Heart left ventricle (tissue), 16 donors: Measurements from ENCODE around the gene AKAP8. TPM values are rescaled to one million over a fixed set of nuclear protein-coding genes. Genes with fewer than 3 reads are reported as not detected.
A peak's percentile ranks its signal among the peaks of the same experiment; 100 is the strongest.

Experiments
- ATAC-seq, 4 donors: fragments of 200-7000 bp; cut with Tn5 transposase; one replicate each; pipeline ENCODE4 v1.9.1; 2020 to 2022; ENCODE audit warnings: moderate library complexity in 4 of 4, mild to moderate bottlenecking in 3 of 4, moderate number of reproducible peaks in 1 of 4
- DNase-seq, 5 donors: peaks; one replicate each; pipeline ENCODE4 v3.0.0-alpha.2; 2020
- H3K27ac ChIP-seq, 12 donors: fragments of 200-600 bp; sonication (generic) in 4 of 12; one replicate each; pipeline versions ENCODE4 v1.5.0 to v1.8.0; 2016 to 2022; ENCODE audit warnings: mild to moderate bottlenecking in 2 of 12
- H3K27me3 ChIP-seq, 9 donors: fragments of 200-600 bp; sonication (generic) in 2 of 9; one replicate each; pipeline versions ENCODE4 v1.5.1 to v1.8.0; 2016 to 2022; ENCODE audit warnings: mild to moderate bottlenecking in 3 of 9
- H3K36me3 ChIP-seq, 9 donors: fragments of 200-600 bp; sonication (generic) in 2 of 9; one replicate each; pipeline versions ENCODE4 v1.5.0 to v1.8.0; 2018 to 2022; ENCODE audit warnings: mild to moderate bottlenecking in 2 of 9
- H3K4me1 ChIP-seq, 12 donors: fragments of 200-600 bp; sonication (generic) in 4 of 12; one replicate each; pipeline versions ENCODE4 v1.5.0 to v1.8.0; 2016 to 2022; ENCODE audit warnings: mild to moderate bottlenecking in 3 of 12
- H3K4me3 ChIP-seq, 12 donors: fragments of 200-600 bp; sonication (generic) in 4 of 12; one replicate each; pipeline versions ENCODE4 v1.5.0 to v1.8.0; 2017 to 2022; ENCODE audit warnings: mild to moderate bottlenecking in 9 of 12, moderate library complexity in 4 of 12
- H3K9me3 ChIP-seq, 12 donors: fragments of 200-600 bp; sonication (generic) in 4 of 12; one replicate each; pipeline versions ENCODE4 v1.5.0 to v1.8.0; 2016 to 2022; ENCODE audit warnings: mild to moderate bottlenecking in 1 of 12
- POLR2A ChIP-seq, 2 donors: fragments of 450-650 bp; IDR thresholded peaks; one replicate each; pipeline ENCODE4 v1.6.1; 2017; ENCODE audit warnings: antibody characterized with exemption in 2 of 2, mild to moderate bottlenecking in 2 of 2, moderate library complexity in 2 of 2
- WGBS, 4 donors: extraction: QIAGEN DNeasy Blood & Tissue Kit in 2 of 4; methylation state at CpG; one replicate each; pipeline versions ENCODE4 v1.1.5 to v1.1.7; 2013 to 2018; 5-methylcytosine and 5-hydroxymethylcytosine counted together
- intact Hi-C, 10 donors: fragments of 100-400 bp; cut with DNase I; formaldehyde crosslinking; loops; one replicate each; pipeline versions ENCODE4 v1.11.1 to v1.14.2; 2022
- polyA plus RNA-seq, 2 donors: library from polyadenylated mRNA; stranded (reverse); fragments of 200-250 nt; gene quantifications; one replicate each; pipeline ENCODE4 v1.2.3, GENCODE V29; 2013
- total RNA-seq, 9 donors: library from RNA; depleted of rRNA in 2 of 9; stranded (reverse); fragments of >200 nt in 2 of 9; fragmentation: NEBNext Ultra II Directional in 3 of 9; extraction: Animal tissue kit (Norgen Biotek cat#: 25700) in 3 of 9; gene quantifications; one replicate each; pipeline versions ENCODE4 v1.1.0 to v1.2.4, GENCODE V29; 2016 to 2023
- TF ChIP-seq, protein P1 (sequence below), 12 donors: fragments of 200-600 bp; sonication (generic) in 4 of 12; IDR thresholded peaks; one replicate each; pipeline versions ENCODE4 v1.5.0 to v1.8.0; 2018 to 2022; ENCODE audit warnings: antibody characterized with exemption in 12 of 12, mild to moderate bottlenecking in 5 of 12
- donor health status: ischemic (EF 13 %, LVEDD 7.1; RV severe dilation, severe dysfunction).
- donor health status: healthy with polysubstance abuse.
- donor health status: DM: no; HTN: yes; CAD: no.
- donor health status: DM: no; HTN: no; CAD: no.
- donor health status: ischemic (EF 25% LVEDD 6.9; RV normal size, moderate dysfunction).
- donor health status: ischemic (EF 25% LVEDD 5.7; RV mildly dilated, moderate dysfunction).
- donor health status: healthy.
- donor health status: DM: yes; HTN: yes; CAD: no.
- donor health status: ischemic (EF 35%, LVEDD 5.7; RV mildly dilated, moderate dysfunction).
- donor health status: nonischemic (EF 11% LVEDD 7.7; RV severe dilation, severe dysfunction).
- donor health status: DM: yes; HTN: yes; CAD: no.
- donor health status: PGD.
- donor health status: ischemic (EF 29% LVEDD 5.4; RV normal size, mild dysfunction).
- donor health status: nonischemic (EF 23%, LVEDD 6.1; RV moderate dilation, normal function).

The AKAP8 gene
- total and polyA plus RNA-seq, 11 donors: 9.6 to 24.8 (median 18.8) TPM

DNA sequence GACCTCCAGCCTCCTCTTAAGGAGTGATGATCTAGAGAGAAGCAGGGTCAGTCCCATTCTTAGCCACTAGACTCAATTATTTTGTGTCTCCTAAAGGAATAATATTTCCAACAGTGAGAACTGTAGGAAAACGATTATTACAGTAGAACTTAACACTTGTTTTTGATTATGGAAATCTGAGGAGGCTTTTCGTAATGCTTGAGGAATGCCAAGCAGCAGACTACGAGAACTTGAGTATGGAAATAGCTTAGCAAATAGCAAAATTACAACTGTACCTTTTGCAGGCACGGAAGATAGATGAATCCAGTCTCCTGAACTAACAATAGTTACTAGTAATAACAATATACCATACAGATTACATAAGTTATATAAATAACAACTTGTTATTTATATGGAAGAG lies 59.5 kb downstream of the AKAP8 start:
- intact Hi-C loops: loop anchor here in 1 of 10 donors (5.0 kb wide), 1 partner anchor 38 kb away; no protein-coding TSS in a partner anchor
- Histone ChIP-seq H3K27ac (peak overlapping the region in 5 of 12 donors; percentile 11 to 33 (median 21)), H3K4me1 (peaks cover 23 to 100% (median 95%) of the 10 kb centered on the region in 12 donors), H3K27me3 (no peaks in the 10 kb centered on the region), H3K36me3 (peaks cover 0 to 3% (median 0%) of the 10 kb centered on the region in 9 donors), H3K4me3 (no peak overlapping the region), H3K9me3 (no peaks in the 10 kb centered on the region)
- no peak for TF ChIP-seq POLR2A (IDR thresholded peaks at IDR 0.05)
- TF ChIP-seq, protein P1, sequence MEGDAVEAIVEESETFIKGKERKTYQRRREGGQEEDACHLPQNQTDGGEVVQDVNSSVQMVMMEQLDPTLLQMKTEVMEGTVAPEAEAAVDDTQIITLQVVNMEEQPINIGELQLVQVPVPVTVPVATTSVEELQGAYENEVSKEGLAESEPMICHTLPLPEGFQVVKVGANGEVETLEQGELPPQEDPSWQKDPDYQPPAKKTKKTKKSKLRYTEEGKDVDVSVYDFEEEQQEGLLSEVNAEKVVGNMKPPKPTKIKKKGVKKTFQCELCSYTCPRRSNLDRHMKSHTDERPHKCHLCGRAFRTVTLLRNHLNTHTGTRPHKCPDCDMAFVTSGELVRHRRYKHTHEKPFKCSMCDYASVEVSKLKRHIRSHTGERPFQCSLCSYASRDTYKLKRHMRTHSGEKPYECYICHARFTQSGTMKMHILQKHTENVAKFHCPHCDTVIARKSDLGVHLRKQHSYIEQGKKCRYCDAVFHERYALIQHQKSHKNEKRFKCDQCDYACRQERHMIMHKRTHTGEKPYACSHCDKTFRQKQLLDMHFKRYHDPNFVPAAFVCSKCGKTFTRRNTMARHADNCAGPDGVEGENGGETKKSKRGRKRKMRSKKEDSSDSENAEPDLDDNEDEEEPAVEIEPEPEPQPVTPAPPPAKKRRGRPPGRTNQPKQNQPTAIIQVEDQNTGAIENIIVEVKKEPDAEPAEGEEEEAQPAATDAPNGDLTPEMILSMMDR (IDR thresholded peaks at IDR 0.05): no peak
- DNase-seq (no peak), ATAC-seq (no peak)
- WGBS, 4 donors: 32 to 39% (median 37%) methylated on average over 4 of the region's 4 CpGs

DNA sequence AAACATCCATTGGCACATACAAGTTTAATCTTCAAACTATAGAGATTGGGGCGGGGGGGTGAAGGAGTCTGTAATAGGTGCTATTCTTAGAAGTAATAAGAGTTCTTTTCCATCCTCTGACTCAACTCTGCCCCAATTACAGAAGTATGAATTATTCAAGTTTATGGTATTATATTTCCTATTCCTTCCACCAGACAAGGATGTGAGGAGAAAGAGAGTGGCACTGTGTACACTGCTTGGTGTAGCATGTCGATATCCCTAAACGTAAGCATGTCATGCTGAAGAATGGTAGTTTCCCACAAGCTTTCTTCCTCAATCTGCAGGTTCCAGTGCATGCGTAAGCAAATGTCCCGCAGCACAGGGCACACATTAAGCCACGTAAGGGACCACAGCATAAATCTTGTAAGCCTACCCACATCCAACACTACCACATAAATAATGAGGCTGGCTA lies 61.3 kb downstream of the AKAP8 start:
- no peak for DNase-seq
- no peaks in the 10 kb centered on the region for H3K9me3 ChIP-seq
- H3K36me3 ChIP-seq: peaks cover 0 to 3% (median 0%) of the 10 kb centered on the region in 9 donors
- peaks cover 26 to 100% (median 95%) of the 10 kb centered on the region in 12 donors for H3K4me1 ChIP-seq
- H3K27me3 ChIP-seq: no peaks in the 10 kb centered on the region
- intact Hi-C loops: loop anchor here in 1 of 10 donors (5.0 kb wide), 1 partner anchor 36 kb away; no protein-coding TSS in a partner anchor
- peak in 3 of 4 donors; percentile 26 to 32 (median 31) for ATAC-seq
- H3K27ac ChIP-seq: peak overlapping the region in 8 of 12 donors; percentile 5 to 55 (median 32)
- 33 to 41% (median 40%) methylated on average over 6 of the region's 6 CpGs for WGBS, 4 donors
- TF ChIP-seq POLR2A (IDR thresholded peaks at IDR 0.05): no peak
- TF ChIP-seq, protein P1 (IDR thresholded peaks at IDR 0.05): no peak
- H3K4me3 ChIP-seq: no peak overlapping the region

DNA sequence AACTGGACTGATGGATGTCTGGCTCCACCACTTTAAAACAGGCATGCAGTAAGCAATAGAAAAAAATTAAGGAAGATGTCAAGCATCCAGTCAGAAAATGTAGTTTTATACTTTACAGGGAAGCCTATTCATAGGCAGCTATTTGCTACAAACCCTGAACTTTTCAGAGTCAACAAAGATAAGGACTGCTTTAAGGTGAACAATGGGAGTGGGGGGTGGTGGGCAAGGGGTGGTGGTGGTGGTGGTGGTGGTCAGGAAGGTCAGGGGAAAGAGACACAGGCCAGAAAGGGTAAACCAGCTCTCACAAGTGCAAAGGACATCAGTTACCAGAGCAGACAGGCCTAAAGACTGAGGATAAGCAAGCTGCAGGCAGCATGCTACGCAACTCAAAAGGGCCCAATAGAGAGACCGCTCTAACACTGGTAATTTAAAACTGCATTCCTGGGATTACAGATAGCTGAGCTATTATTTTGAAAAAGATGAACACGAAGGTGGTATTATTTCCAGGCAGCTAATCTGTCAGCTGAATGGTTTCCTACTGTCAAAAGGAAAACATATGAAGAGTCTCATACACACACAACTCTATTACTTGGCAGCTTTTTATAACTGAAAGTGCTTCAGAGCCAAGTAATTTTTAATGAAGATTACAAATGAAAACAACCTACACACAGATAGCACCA lies 62.1 kb downstream of the AKAP8 start:
- H3K4me3 ChIP-seq: no peak overlapping the region
- H3K9me3 ChIP-seq: no peaks in the 10 kb centered on the region
- DNase-seq: no peak
- TF ChIP-seq, protein P1 (IDR thresholded peaks at IDR 0.05): no peak
- TF ChIP-seq POLR2A (IDR thresholded peaks at IDR 0.05): no peak
- peaks cover 0 to 3% (median 0%) of the 10 kb centered on the region in 9 donors for H3K36me3 ChIP-seq
- H3K4me1 ChIP-seq: peaks cover 26 to 100% (median 91%) of the 10 kb centered on the region in 12 donors
- intact Hi-C loops: loop anchor here in 1 of 10 donors (5.0 kb wide), 1 partner anchor 35 kb away; no protein-coding TSS in a partner anchor
- H3K27me3 ChIP-seq: no peaks in the 10 kb centered on the region
- 23 to 27% (median 24%) methylated on average over 3 of the region's 3 CpGs for WGBS, 4 donors
- peak in 3 of 4 donors; percentile 19 to 71 (median 51) for ATAC-seq
- peak overlapping the region in 9 of 12 donors; percentile 5 to 55 (median 39) for H3K27ac ChIP-seq

DNA sequence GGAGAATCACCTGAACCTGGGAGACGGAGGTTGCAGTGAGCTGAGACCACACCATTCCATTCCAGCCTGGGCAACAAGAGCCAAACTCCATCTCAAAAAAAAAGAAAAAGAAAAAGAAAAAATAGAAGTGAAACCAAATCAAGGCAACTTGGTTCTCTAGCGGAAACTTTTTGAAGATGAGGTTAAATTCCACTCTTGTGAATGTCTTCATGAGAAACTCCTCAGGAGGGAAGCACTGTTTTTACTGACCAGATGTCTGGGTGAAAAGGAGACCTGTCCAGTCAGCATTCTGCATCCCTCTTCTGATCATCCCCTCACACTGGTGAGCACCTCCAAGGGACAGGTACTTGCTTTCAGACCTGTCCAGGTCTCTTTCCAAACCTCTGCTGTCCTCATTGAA lies 63.1 kb downstream of the AKAP8 start:
- peaks cover 0 to 3% (median 0%) of the 10 kb centered on the region in 9 donors for H3K36me3 ChIP-seq
- 85 to 92% (median 87%) methylated on average over 2 of the region's 2 CpGs for WGBS, 4 donors
- no peaks in the 10 kb centered on the region for H3K27me3 ChIP-seq
- H3K4me1 ChIP-seq: peaks cover 26 to 100% (median 89%) of the 10 kb centered on the region in 12 donors
- no peak overlapping the region for H3K4me3 ChIP-seq
- ATAC-seq (no peak), DNase-seq (no peak)
- no peaks in the 10 kb centered on the region for H3K9me3 ChIP-seq
- TF ChIP-seq, protein P1 (IDR thresholded peaks at IDR 0.05): no peak
- TF ChIP-seq POLR2A (IDR thresholded peaks at IDR 0.05): no peak
- intact Hi-C loops: loop anchor here in 1 of 10 donors (5.0 kb wide), 1 partner anchor 34 kb away; no protein-coding TSS in a partner anchor
- H3K27ac ChIP-seq: peak overlapping the region in 6 of 12 donors; percentile 4 to 55 (median 32)
